PC-9 (cell line): ENCODE results near the gene CADPS2.

Experiments used
- CTCF ChIP-seq: fragments of 200-600 bp; sonication (generic); conservative IDR thresholded peaks from 2 replicates; pipeline ENCODE4 v1.6.1; 2017; ENCODE audit warnings: mixed run types, antibody characterized with exemption, mild to moderate bottlenecking, moderate library complexity
- EZH2 ChIP-seq: fragments of 200-600 bp; sonication (generic); IDR thresholded peaks from 2 replicates; pipeline ENCODE4 v1.8.0; 2017; ENCODE audit warnings: antibody characterized with exemption, low read depth

GRCh38 chr7:122616951-122617350 is 269.3 kb downstream of the CADPS2 start:
- TF ChIP-seq CTCF (no peak), EZH2 (no peak)
